ENCODE results near the gene USP12. TPM values are rescaled to one million over a fixed set of nuclear protein-coding genes. Genes with fewer than 3 reads are reported as not detected.

USP12 gene
- total RNA-seq, 1 experiment from 2014 or later = 36.2 TPM

DNA sequence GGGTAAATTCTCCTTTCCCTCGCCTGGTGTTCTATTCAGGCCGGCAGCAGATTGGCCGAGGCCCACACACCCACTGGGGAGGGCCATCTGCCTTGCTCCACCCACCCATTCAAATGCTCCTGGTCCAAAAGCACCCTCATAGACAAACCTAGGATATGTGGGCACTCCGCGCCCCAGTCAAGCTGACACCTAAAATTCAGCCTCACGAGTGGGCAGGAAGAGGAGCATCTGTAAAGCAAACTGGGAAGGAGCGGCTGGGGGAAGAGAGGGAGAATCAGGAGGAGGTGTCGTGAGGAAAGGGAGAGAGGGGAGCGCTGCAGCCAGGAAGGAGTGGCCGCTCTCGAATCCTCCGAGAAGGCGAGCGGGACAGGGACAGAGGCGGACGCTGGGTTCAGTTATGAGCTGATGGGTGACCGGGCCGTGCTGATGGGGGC is 136.9 kb downstream of the USP12 start:
- H3K4me1 ChIP-seq = peaks cover 40% of the 10 kb centered on the region
- BruUV-seq (replicated peaks) = no TSS peak
- ChIA-PET CTCF (no interaction called here), POLR2A (no interaction called here)
- intact Hi-C loops (cut with micrococcal nuclease; ENCODE audit: unreplicated experiment) = no loop called here
- H3K4me3 ChIP-seq (ENCODE audit: low read depth, low read length) = no peak overlapping the region
- H3K36me3 ChIP-seq (ENCODE audit: control insufficient read depth, insufficient read depth, low read length) = no peaks in the 10 kb centered on the region
- no peak for DNase-seq
- H3K4me3 Mint-ChIP-seq (ENCODE audit: unreplicated experiment) = no peak overlapping the region
- no peaks in the 10 kb centered on the region for H3K9me3 Mint-ChIP-seq (ENCODE audit: unreplicated experiment)
- H3K27ac Mint-ChIP-seq (ENCODE audit: unreplicated experiment) = peak overlapping the region; percentile 85
- peaks cover 7% of the 10 kb centered on the region for H3K36me3 Mint-ChIP-seq (ENCODE audit: insufficient read depth, unreplicated experiment)
- TF ChIP-seq, protein P1, sequence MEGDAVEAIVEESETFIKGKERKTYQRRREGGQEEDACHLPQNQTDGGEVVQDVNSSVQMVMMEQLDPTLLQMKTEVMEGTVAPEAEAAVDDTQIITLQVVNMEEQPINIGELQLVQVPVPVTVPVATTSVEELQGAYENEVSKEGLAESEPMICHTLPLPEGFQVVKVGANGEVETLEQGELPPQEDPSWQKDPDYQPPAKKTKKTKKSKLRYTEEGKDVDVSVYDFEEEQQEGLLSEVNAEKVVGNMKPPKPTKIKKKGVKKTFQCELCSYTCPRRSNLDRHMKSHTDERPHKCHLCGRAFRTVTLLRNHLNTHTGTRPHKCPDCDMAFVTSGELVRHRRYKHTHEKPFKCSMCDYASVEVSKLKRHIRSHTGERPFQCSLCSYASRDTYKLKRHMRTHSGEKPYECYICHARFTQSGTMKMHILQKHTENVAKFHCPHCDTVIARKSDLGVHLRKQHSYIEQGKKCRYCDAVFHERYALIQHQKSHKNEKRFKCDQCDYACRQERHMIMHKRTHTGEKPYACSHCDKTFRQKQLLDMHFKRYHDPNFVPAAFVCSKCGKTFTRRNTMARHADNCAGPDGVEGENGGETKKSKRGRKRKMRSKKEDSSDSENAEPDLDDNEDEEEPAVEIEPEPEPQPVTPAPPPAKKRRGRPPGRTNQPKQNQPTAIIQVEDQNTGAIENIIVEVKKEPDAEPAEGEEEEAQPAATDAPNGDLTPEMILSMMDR (IDR thresholded peaks at IDR 0.05; ENCODE audit: insufficient read depth in 1 of 2, low read depth in 1 of 2, low read length in 1 of 2, severe bottlenecking in 1 of 2, unreplicated experiment in 1 of 2) = no peak
- H3K27me3 ChIP-seq (replicated peaks; ENCODE audit: control insufficient read depth, insufficient read depth, low read length) = no peaks in the 10 kb centered on the region
- peaks cover 31% of the 10 kb centered on the region for H3K4me1 Mint-ChIP-seq (ENCODE audit: low read depth, unreplicated experiment)
- no peaks in the 10 kb centered on the region for H3K27me3 Mint-ChIP-seq (ENCODE audit: insufficient read depth, unreplicated experiment)
- peaks cover 5% of the 10 kb centered on the region; the same call in 1 of the 2 replicates for H3K9me3 ChIP-seq

DNA sequence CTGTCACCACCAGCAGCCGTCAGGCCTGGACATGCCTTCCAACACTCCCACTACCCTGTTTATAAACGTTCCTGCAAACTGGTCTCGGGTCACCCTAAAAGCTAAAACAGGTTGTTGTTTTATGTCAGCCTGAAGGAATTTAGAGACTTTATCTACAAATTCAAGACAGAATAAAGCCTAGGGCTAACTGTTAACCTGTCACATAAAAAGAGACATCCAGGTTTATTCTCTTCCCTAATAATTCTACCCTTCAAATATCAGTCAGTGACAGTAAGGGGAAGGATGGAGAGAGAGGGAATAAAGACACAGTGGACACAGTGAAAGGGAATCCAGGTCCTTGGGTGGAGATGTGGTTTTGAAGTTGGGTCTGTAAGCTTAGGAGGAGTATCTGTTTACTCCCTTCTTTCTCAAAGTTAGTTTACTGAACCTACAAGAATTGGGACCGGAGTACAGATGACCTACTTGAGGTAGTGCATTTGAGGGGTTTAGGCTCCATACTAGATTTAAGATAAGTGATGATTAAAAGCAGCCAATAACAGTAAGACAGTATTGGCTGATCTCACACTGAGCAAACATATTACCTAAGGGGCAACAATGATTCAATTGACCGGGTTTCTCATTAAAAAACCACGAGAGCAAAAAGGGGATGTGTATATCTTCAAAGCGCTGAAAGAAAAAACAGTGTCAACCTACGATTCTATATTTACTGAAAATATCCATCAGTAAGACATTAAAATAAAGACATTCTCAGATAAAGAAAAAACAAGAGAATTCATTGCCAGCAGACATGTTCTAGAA is 142.7 kb downstream of the USP12 start:
- CTCF ChIA-PET = no interaction called here
- no peaks in the 10 kb centered on the region for H3K27me3 Mint-ChIP-seq (ENCODE audit: insufficient read depth, unreplicated experiment)
- DNase-seq = no peak

DNA sequence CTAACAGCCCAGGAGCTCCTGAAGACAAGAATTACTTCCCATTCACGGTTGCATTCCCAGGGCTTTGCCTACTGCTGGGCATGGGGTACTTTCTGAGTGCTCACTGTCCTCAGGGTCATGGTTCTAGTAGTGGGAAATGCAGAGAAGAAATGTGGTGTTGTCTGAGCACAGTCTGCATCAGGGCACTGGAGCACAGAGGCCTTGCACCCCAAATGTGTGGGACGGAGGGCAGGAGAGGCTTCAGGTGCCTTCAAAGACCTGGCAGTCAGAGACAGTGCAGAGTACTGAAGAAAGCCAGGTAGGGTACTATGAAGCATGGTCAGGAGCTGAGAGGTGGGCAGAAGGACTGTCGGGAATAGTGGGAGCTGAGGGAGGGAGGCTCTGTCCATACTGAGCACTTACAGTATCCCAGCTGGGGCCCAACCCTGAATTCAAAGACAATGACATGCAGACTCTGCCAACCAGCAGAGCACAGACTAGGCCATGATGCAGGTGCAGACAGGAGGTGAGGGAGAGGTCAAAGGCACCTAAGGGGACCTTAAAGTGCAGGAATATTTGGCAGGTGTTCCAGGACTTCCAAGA is 144.4 kb downstream of the USP12 start:
- no peak for DNase-seq
- intact Hi-C loops (cut with micrococcal nuclease; ENCODE audit: unreplicated experiment) = no loop called here
- Histone ChIP-seq H3K4me1 (peaks cover 9% of the 10 kb centered on the region), H3K36me3 (ENCODE audit: control insufficient read depth, insufficient read depth, low read length) (no peaks in the 10 kb centered on the region), H3K27me3 (replicated peaks; ENCODE audit: control insufficient read depth, insufficient read depth, low read length) (no peaks in the 10 kb centered on the region), H3K9me3 (peaks cover 5% of the 10 kb centered on the region; the same call in 1 of the 2 replicates), H3K4me3 (ENCODE audit: low read depth, low read length) (no peak overlapping the region)
- Mint-ChIP-seq H3K36me3 (ENCODE audit: insufficient read depth, unreplicated experiment) (no peaks in the 10 kb centered on the region), H3K9me3 (ENCODE audit: unreplicated experiment) (no peaks in the 10 kb centered on the region), H3K27ac (ENCODE audit: unreplicated experiment) (no peak overlapping the region), H3K4me1 (ENCODE audit: low read depth, unreplicated experiment) (peaks cover 9% of the 10 kb centered on the region), H3K27me3 (ENCODE audit: insufficient read depth, unreplicated experiment) (no peaks in the 10 kb centered on the region), H3K4me3 (ENCODE audit: unreplicated experiment) (no peak overlapping the region)
- TF ChIP-seq, protein P1 (IDR thresholded peaks at IDR 0.05; ENCODE audit: insufficient read depth in 1 of 2, low read depth in 1 of 2, low read length in 1 of 2, severe bottlenecking in 1 of 2, unreplicated experiment in 1 of 2) = no peak
- POLR2A ChIA-PET = no interaction called here
- CTCF ChIA-PET = no interaction called here
- BruUV-seq (replicated peaks) = no TSS peak

More for the DNA sequence above, 142.7 kb downstream of the USP12 start:
- H3K36me3 ChIP-seq (ENCODE audit: control insufficient read depth, insufficient read depth, low read length) = no peaks in the 10 kb centered on the region
- Mint-ChIP-seq H3K9me3 (ENCODE audit: unreplicated experiment) (no peaks in the 10 kb centered on the region), H3K4me3 (ENCODE audit: unreplicated experiment) (no peak overlapping the region), H3K27ac (ENCODE audit: unreplicated experiment) (no peak overlapping the region), H3K36me3 (ENCODE audit: insufficient read depth, unreplicated experiment) (no peaks in the 10 kb centered on the region), H3K4me1 (ENCODE audit: low read depth, unreplicated experiment) (peaks cover 9% of the 10 kb centered on the region)
- TF ChIP-seq, protein P1 (IDR thresholded peaks at IDR 0.05; ENCODE audit: insufficient read depth in 1 of 2, low read depth in 1 of 2, low read length in 1 of 2, severe bottlenecking in 1 of 2, unreplicated experiment in 1 of 2) = no peak
- intact Hi-C loops (cut with micrococcal nuclease; ENCODE audit: unreplicated experiment) = no loop called here
- H3K4me3 ChIP-seq (ENCODE audit: low read depth, low read length) = no peak overlapping the region
- no peaks in the 10 kb centered on the region for H3K4me1 ChIP-seq
- no peaks in the 10 kb centered on the region for H3K27me3 ChIP-seq (replicated peaks; ENCODE audit: control insufficient read depth, insufficient read depth, low read length)
- POLR2A ChIA-PET = no interaction called here
- H3K9me3 ChIP-seq = peaks cover 5% of the 10 kb centered on the region; the same call in 1 of the 2 replicates
- BruUV-seq (replicated peaks) = no TSS peak
